ENCODE measurements around the gene ZEB2.
A peak's percentile ranks its signal among the peaks of the same experiment; 100 is the strongest.

The ZEB2 gene

GRCh38 chr2:144426355-144426754, 93.6 kb downstream of the ZEB2 start:
- no peak for DNase-seq (ENCODE audit: low spot score)
- FAIRE-seq: no peak

GRCh38 chr2:144424559-144425240, 95.2 kb downstream of the ZEB2 start:
- FAIRE-seq (no peak), DNase-seq (ENCODE audit: low spot score) (no peak)

- DNase-seq (ENCODE audit: low spot score): no peak
- no peak for FAIRE-seq
These were observed 98.1 kb downstream of the ZEB2 start for GRCh38 chr2:144421606-144422510.

- FAIRE-seq: no peak
- no peak for DNase-seq (ENCODE audit: low spot score)
These were observed 100.7 kb downstream of the ZEB2 start for GRCh38 chr2:144419218-144419617.

GRCh38 chr2:144415386-144415785, 104.5 kb downstream of the ZEB2 start:
- FAIRE-seq (no peak), DNase-seq (ENCODE audit: low spot score) (no peak)

DNA sequence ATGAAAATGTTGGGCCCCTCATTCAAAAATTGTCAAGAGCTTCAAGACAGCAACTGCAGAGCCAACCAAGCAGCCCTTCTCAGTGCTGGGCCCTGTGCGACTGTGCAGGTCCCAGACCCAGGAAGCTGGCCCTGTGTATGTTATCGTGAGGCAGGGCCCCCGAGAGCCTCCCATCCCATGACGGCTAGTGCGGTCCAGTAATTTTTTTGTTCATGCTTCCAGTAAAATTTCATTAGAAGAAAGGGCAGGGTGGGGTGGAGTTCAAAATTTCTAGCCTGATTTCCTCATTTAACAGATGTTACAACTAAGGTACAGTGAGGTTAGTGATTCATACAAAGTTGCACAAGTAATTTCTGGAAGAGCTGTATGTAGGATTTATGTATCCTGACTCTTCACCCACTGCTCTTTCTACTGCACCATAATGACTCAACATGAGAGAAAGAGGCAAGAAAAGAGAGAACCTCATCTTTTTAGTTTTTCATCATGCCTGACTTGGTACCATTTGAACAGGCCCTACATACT, 105.5 kb downstream of the ZEB2 start:
- DNase-seq (ENCODE audit: low spot score) (peak; percentile 64), FAIRE-seq (peak; percentile 77)

DNA sequence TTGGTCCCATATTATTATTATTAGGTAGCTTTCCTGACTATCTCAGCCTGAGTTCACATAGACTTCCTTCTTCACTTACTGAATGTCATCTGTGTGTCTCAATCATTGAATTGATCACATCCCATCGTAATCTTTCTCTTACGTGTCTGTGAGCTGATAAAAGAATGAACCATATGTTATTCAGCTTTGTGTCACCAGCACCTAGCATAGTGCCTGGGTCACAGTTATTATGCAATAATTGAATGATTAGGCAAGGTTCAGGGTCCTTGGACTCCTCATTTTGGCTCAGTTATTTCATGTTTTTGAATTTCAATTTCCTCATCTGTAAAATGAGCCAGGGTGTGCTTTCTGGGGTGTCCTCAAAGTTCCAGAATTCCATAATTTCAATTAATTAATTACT, 107.2 kb downstream of the ZEB2 start:
- DNase-seq (ENCODE audit: low spot score): no peak
- no peak for FAIRE-seq

GRCh38 chr2:144411473-144411872, 108.4 kb downstream of the ZEB2 start:
- no peak for FAIRE-seq

GRCh38 chr2:144409241-144409640, 110.7 kb downstream of the ZEB2 start:
- FAIRE-seq: no peak

More at GRCh38 chr2:144411473-144411872, 108.4 kb downstream of the ZEB2 start:
- DNase-seq (ENCODE audit: low spot score): no peak

DNA sequence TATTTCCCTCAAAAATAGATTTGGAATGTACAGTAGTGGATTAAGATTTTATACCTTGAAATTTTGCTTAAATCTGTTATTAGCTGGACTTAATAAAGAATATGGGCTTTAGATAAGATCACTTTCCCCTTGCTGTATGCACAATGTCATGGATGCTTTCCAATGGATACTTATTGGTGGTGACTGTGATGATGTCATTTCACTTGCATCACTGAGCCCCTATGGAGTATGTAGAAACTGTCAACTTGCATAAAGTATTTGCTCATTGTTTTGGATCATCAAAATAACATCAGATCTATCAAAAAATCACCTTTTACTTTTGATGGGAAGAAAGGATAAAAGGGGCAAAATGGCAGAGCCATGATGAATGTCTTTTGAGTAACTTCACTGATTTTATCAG, 112.7 kb downstream of the ZEB2 start:
- no peak for FAIRE-seq

More at GRCh38 chr2:144409241-144409640, 110.7 kb downstream of the ZEB2 start:
- DNase-seq (ENCODE audit: low spot score): no peak

DNA sequence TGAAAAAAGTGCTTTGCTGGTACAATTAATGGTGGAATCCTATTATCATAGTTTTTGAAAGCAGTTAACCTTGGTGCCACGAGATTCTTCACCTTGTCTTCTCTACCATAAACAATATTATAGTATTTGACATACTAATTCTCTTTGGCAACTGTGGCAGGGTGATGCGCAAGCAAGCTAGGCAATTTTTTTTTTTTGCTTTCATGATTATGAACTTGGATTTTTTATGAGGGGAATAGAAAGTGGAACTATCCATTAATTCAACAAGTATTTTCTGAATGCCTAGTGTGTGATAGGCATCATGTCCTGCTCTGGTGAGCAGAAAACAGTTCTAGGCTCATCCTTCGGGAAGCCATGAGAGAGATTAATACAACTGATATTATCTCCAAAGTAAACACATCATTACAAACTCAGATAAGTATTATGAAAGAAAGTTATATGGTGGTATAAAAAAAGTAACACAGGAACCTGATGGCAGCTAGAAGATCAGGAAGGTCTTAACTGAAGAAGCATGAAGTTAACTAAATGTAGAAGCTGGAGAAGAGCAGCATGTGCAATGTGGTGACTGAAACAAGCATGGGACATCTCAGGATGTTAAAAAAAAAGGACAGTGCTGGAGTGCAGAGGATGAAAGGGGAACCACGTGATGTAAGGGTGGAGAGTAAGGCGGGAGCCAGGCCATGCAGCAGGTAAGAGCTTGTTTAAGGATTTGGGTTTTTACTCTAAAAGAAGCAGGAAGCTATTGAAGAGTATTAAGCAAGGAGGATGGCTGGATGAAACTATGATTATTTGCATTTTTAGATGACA, 113.7 kb downstream of the ZEB2 start:
- no peak for FAIRE-seq

More for the DNA sequence above, 112.7 kb downstream of the ZEB2 start:
- DNase-seq (ENCODE audit: low spot score): no peak

GRCh38 chr2:144405321-144405720, 114.6 kb downstream of the ZEB2 start:
- no peak for FAIRE-seq
- DNase-seq (ENCODE audit: low spot score): no peak

More for the DNA sequence above, 113.7 kb downstream of the ZEB2 start:
- DNase-seq (ENCODE audit: low spot score): no peak

DNA sequence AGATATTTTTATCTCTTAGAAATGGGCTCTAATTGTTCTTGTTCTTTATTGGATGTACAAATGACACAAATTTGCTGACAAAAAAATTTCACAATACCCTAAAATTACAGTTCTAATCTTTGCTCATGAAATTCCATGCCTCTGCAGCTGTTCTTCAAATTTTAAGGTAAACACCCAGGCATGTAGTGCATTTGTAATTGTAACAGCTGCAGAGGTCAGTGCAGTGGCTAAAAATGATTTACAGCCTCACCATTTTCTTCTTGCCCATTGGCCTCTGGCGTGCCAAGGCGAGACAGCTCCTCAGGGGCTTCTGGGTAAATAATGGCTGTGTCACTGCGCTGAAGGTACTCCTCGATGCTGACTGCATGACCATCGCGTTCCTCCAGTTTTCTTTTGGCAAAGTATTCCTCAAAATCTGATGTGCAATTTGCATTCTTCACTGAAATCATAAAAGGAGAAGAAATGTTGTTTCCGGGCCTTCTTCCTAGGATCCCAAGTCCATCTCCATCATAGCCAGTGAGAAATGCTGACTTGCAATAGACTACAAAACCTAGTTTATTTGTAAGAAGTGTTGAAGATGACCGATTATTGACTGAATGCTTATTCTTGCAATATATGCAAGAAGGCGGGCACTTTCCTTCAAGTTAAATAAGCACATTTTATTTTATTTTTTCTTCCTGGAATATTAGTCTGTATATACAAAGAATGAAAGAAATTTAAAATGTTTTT, 115.2 kb downstream of the ZEB2 start:
- FAIRE-seq: no peak

GRCh38 chr2:144403933-144404332, 116.0 kb downstream of the ZEB2 start:
- no peak for DNase-seq (ENCODE audit: low spot score)
- FAIRE-seq: no peak

More for the DNA sequence above, 115.2 kb downstream of the ZEB2 start:
- DNase-seq (ENCODE audit: low spot score): no peak

- DNase-seq (ENCODE audit: low spot score): no peak
- FAIRE-seq: no peak
These were observed 117.7 kb downstream of the ZEB2 start for GRCh38 chr2:144402251-144402650.

DNA sequence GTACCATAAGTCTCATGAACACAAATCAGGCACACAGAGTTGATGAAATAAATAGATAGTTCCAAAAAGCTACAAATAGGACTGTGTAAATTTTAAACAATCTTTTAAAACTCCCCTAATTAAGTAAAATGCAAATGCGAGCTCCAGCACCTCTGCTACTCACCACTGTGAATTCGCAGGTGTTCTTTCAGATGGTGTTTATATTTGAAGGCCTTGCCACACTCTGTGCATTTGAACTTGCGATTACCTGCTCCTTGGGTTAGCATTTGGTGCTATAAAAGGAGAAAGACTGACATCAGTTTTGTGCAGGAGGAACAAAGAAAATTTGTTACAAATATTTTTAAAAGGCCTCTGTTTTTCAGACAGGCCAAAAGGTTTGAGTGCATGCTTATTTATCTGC, 118.9 kb downstream of the ZEB2 start:
- DNase-seq (ENCODE audit: low spot score) (no peak), FAIRE-seq (no peak)

DNA sequence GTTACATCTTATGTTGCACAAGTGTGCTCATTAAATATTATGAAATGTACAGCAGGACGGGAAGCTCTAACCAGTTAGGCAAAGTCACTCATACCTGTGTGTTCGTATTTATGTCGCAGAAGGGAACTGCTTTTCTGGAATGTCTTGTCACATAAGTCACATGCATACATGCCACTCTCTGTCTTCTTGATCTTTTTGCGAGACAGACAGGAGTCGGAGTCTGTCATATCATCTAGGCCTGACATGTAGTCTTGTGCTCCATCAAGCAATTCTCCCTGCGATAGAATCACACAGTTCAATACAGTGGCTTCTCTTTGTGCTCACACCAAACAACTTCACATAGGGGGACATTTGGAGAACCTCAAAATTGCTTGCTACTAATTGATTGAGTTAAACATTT, 123.6 kb downstream of the ZEB2 start:
- no peak for FAIRE-seq
- DNase-seq (ENCODE audit: low spot score): no peak

- FAIRE-seq: no peak
These were observed 129.4 kb downstream of the ZEB2 start for GRCh38 chr2:144390424-144391020.

GRCh38 chr2:144389930-144390311, 130.0 kb downstream of the ZEB2 start:
- FAIRE-seq (no peak), DNase-seq (ENCODE audit: low spot score) (no peak)

More at GRCh38 chr2:144390424-144391020, 129.4 kb downstream of the ZEB2 start:
- no peak for DNase-seq (ENCODE audit: low spot score)

All from RCC 7860 (cell line).